Measurements from ENCODE around the gene AMACR.

AMACR gene

GRCh38 chr5:34005211-34005610 lies 2.6 kb downstream of the AMACR start:
- no peak for DNase-seq

GRCh38 chr5:34003941-34004340 lies 3.9 kb downstream of the AMACR start:
- no peak for DNase-seq

DNA sequence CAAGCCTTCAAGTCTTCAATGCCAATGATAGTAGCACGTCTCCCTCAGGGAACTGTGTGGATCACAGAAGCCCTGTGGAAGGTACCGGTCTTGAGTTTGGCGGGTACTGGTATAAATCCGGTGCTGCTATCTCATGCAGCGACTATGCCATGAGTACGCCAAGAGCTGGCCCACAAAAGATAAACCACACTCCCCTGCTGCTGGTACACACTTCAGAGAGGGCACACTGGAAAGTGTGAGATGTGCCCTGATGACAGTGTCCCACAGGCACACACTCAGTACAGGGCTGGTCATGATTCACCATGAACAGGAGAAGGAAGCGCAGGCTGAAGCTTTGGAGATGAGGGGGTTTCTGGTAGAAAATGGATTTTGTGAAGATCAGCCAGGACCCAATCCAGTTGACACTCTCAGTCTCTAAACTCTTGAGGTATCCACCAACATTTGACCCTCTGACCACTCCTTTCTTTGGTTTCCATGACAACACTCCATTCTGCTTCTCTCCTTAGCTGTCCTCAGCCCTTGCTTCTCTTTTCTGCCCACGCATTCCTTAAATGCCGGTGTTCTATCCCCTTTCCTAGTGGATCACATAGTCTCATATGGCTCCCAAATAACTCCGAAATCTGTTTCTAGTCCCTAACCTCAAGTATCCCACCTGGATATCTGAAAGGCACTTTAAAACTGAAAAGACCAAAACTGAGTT lies 5.1 kb downstream of the AMACR start:
- DNase-seq: no peak

GRCh38 chr5:34001241-34001841 lies 6.5 kb downstream of the AMACR start:
- DNase-seq: no peak

DNA sequence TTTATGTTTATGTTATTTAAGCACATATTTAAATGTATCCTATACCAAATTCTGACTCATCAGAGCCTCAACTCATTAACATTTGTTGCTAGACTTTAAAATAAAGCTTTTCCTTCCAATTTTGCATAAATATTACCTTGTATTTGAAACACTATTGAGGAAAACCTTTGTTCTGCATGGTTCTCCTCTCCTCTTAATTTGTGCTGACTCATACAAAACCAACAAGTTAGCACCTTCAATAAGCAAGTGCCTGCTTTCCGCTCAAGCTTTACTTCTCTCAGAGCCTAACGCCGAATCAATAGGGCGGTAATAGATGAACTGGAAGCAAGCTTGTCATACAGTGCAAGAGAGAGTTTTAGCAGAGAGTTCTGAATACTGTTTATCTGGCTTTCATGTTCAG lies 7.9 kb downstream of the AMACR start:
- DNase-seq: no peak

DNA sequence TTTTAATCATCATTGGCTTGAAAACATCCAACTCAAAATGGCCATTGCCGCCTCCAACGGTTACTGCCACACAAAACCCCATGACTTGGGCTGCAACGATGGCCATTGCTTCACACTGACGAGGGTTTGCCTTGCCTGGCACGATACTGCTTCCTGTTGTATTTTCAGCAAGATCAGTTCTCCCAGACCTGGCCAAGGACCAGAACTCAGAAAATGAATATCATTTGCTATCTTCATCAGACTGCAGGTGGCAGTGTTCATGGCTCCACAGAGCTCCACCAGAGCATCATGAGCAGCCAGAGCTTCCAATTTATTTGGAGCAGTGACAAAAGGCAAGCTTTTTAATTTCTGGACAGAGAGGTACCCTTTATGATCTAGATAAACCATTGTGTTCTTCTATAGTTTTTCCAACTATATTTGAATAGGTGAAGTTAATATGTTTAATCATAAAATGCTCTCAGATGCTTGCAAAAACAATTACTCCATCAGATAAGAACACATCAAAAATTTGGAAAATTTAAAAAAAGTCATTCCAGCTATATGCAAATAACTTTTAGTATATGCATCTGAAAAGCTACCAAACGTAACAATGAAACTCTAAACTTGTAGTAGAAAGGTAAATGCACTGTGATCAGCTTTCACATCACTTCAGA lies 10.4 kb downstream of the AMACR start:
- DNase-seq: peak; percentile 39

DNA sequence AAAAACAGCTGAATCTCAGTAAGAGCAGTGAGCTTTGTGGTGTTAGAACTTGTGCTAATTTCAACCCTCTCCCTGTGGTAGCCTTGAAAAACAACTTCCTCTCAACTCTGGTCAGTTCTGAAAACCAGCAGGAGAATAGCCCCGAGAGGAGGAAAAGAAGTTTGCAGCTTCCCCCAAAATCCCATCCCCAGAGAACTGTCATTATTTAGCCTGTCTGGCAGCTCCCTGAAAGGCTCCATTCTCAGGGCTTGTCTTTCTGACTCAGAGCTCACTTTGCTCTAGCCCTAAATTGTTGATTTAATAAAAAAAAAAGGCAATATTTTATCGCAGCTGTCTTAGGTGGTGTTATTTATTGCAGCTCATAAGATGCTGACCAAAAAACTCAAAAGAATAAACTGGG lies 12.0 kb downstream of the AMACR start:
- no peak for DNase-seq

DNA sequence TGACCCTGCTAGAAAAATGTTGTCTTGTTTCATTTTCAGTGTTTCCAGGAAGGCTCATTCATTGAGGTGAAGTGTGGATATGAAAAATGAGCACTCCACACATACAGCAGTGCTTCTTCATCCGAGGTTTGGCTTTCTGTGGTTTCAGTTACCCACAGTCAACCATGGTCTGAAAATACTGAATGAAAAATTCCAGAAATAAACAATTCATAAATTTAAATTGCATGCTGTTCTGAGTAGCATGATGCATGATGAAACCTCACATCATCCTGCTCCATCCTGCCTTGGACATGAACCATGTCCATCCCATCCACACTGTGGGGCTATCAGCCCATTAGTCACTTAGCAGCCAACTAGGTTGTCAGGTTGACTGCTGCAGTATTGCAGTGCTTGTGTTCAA lies 13.0 kb downstream of the AMACR start:
- no peak for DNase-seq

DNA sequence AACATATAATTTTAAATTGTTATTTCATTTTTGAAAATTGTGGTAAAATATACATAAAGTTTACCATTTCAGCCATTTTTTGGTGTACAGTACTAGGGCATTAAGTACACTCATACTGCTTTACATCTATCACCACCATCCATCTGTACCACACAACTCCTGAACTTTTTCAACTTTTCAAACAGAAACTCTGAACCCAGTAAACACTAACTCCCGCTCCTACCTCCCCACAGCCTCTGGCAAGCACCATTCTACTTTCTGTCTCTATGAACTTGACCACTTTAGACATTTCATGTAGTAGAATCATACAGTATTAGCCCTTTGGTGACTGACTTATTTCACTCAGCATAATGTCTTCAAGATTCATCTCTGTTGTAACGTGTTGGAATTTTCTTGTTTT lies 15.0 kb downstream of the AMACR start:
- DNase-seq: no peak

- DNase-seq: no peak
Observed at GRCh38 chr5:33985447-33985846, 22.4 kb downstream of the AMACR start.

DNA sequence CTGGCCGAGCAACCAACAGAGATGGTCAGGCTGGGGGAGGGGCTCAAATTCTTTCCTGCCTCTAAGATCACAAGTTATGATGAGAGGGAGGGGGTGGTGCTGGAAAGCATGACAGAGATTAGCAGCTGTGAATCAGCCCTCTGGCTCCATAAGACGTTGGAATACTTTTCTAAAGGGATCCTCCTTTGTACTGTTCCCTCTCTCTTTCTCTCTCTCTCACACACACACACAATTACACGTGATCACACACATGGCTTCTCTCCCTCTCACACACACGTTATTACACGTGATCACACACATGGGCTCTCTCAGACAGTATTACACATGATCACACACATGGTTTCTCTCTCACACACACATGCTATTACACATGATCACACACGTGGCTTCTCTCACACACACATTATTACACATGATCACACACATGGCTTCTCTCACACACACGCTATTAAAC lies 23.2 kb downstream of the AMACR start, which contains the start of gene SLC45A2:
SLC45A2 (minus strand) TSS at position 23 of the 454 bp plus-strand sequence. CDS start 110 bp downstream, outside the sequence.
- DNase-seq: no peak

GRCh38 chr5:33984178-33984577 lies 23.7 kb downstream of the AMACR start:
- no peak for DNase-seq

GRCh38 chr5:33981408-33982162 lies 26.3 kb downstream of the AMACR start:
- no peak for DNase-seq

DNA sequence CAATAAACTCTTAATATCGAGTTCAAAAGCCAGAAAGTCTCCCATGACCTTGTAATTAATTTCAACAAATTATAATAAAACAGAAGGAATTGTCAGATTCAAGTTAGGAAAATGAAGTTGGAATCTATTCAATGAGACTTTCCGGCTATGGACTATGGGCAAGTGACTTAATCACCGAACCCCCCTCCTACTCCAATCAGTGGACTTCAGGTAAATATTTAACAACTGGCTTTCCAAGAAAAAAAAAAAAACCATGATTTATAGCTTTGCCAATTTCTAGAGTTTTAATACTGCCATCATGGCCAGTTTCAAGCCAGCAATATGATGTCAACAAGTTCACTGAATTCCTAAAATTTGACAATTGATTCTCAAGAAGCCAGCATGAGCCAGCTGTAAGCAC lies 27.8 kb downstream of the AMACR start:
- DNase-seq: no peak

DNA sequence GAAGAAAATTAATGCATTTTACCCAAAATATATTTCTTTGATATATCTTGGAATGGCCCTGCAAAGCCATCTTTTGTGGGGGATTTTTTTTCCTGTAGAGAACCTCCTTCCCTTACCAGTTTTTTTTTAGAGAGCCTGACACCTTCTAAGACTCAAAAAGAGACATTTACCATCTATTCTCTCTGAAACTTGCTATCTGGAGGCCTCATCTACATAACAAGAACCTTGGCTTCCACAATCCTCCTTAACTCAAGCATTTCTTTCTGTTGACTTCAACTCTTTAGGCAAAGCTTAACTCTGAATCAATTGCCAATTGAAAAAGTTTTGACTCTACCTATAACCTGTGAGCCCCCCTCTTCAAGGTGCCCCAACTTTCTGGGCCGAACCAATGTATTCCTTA lies 29.5 kb downstream of the AMACR start:
- no peak for DNase-seq

DNA sequence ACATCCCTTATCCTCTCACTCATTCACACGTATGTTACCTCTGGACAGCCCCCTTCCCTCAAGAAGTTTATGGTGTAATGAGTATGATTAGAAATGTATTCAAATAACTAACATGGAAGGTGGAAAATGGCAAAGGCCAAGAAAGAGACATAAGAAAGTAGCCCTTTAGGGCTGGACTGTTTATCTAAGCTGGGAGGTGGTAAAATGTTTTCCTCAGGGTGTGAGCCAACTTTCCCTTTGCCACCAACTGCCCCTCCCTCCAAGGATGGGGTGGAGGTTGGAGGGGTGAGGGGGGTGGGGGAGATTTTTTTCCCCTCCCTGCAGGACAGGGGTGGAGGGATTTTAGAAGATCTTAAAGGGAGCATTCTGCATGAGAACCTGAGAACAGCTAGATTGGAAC lies 31.5 kb downstream of the AMACR start:
- no peak for DNase-seq

- no peak for DNase-seq
Observed at GRCh38 chr5:33975852-33976251, 32.0 kb downstream of the AMACR start.

DNA sequence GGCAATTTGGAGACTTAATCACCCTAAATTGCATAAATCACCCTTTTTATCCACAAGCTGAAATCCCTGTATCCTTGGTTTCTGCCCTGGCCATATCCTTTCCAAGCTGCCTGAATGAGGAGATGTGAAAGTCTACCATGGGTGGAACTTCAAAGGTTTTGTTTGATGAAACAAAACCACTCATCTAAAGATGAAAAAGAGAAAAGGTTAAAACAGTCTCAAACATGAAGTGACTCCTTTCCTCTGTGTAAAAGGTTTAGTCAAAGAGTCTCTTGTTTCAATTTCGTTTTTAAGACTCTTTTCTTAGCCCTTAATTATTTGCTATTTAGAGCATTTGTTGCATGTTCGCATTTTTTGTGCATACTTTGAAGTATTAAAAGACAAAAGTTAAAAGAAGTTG lies 34.6 kb downstream of the AMACR start:
- no peak for DNase-seq

DNA sequence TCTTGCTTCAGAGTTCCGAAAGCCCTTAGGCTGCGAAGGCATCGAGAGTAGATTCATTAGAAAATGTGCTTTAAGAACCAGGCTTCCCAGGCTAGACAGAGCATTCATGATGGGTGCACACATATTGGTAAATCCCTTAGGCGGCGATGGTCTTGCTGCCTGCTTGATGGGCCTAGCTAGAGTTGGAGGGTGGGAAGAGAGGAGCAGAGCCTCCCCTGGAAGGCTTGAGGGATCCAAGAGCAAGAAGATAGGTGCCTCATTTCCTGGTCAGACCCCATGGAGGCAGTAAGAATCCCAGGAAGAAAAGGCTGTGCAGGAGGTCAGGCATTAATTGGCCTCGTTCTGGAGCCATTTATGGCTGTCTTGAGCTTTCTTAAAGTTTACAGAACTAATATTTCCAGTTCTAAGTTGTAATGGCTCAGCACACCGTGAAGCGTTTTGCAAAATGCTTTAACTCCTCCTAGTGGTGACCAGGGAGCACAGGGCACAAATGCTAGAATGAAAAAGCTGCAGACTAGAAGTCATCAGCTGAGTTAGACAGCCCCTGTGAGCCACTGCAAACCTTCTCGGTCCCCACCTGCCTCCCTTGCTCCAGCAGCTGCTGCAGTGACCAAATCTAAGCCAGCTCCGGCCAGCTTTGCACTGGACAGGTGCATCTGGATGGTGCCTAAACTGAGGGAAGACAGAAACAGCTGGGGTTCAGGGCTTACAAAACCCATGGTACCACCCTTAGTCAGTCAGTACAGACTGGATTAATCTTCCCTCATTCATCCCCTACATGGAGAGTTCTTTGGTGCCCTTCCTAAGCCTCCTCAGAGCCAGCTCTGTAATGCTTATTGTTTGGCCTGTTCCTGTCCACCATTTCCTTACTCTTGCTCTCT lies 38.0 kb downstream of the AMACR start:
- no peak for DNase-seq

- no peak for DNase-seq
Observed at GRCh38 chr5:33968211-33969005, 39.4 kb downstream of the AMACR start.

DNA sequence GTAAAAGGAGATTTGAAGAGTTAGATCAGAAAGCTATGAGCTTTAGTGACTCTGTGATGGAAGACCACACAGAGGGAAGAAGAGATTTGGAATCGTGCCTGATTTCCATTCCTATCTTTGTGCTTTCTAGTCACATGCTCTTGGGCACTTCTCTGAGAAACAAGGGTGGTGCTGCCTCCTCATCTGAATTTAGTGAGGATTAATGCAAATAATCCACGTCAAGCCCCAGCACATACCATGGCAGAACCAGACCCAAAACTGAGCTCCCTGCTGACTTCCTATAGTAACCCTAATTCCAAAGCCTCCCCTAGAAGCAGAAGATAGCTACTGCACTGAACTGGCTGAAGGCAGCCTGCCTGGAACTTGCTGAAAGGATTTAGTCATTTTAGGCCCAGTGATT lies 41.0 kb downstream of the AMACR start:
- DNase-seq: no peak
